ENCODE data around the gene OXTR.

The OXTR gene

DNA sequence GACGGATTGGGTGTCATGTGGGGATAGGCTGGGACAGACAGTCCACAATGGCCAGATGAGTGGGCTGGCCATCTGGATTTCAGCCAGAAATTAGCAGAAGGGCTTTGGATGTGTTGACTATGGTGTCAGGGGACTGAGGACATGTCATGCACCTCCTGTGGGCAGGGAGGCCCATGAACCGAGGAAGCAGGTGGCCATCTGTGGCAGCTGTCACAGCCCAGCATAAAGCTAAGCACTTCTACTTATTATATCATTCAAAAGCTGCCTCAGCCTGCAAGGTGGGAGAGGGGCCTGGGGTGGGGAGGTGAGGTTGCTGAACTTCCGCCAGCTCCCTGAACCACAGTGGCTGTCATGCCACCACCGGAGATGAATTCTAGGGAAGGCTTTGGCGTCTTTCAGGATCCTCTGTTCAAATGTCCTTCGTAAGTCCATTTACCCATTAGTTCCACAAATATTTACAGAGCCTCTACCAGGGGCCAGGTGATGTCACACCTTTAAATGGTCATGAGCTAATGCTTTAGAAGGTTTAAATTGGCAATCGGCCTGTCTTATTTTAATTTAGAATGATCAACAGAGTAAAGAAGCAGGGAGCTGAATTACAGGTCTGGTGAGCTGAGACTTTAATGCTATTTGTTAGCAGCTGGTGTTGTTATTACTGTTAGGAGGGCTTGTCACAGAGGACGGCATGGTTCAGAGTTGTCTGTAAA is 59.5 kb downstream of the OXTR start:
- DNase-seq = no peak

- no peak for DNase-seq
Observed at GRCh38 chr3:8709287-8709686, 60.1 kb downstream of the OXTR start.

DNA sequence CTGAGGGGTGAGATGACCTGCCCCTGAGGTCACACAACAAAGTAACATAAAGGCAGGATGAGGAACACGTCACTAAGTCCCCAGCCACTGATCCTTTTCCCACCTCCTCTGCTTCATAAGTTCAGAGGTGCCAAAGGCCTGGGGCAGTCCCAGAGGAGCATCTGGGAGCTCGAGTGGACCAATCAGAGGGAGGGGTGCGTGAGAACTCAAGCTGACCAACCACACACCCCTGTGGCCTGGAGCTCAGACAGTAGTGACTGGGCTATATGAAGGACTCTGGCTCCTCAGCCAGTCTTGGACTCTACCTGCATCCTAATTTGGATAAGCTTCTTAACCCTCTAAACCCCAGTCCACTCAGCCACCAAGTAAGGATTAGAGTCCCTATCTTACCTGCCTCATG is 63.8 kb downstream of the OXTR start:
- no peak for DNase-seq

DNA sequence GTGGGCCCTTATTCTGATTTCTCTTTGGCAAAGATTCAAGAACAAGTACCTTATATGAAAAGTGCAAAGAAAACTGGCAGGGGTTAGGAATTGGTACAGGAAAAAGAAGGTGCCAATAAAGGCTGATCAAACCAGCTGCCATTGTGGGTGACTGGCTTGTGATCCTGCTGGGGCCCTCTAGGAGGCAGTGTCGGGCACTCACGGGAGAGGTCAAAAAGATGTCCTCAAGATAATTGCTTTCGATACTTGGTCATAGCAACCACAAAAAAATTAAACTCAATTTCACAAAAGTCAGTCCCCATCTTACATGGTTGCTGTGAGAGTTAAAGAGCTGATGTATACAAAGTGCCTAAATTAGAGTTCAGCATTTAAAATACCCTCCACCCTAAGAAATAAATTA is 66.9 kb downstream of the OXTR start:
- DNase-seq = no peak

All from NCI-H1436 (cell line).